Epithelial cell of esophagus (primary cell): ENCODE results near the gene TRAM2.

Experiments
- DNase-seq: peaks from one replicate; pipeline ENCODE4 v3.0.0; 2010; ENCODE audit warnings: low read depth
- H3K4me3 ChIP-seq: 2 replicates; pipeline ENCODE4 v1.5.1; 2011; ENCODE audit warnings: mild to moderate bottlenecking, low read length, control low read depth
- TF ChIP-seq, protein P1 (sequence below): IDR thresholded peaks from 2 replicates; pipeline ENCODE4 v1.5.1; 2011; ENCODE audit warnings: low read depth, mild to moderate bottlenecking, low read length, control low read depth, inconsistent platforms; ENCODE audit not compliant: insufficient read depth; ENCODE audit errors: missing control alignments

TRAM2 gene

DNA sequence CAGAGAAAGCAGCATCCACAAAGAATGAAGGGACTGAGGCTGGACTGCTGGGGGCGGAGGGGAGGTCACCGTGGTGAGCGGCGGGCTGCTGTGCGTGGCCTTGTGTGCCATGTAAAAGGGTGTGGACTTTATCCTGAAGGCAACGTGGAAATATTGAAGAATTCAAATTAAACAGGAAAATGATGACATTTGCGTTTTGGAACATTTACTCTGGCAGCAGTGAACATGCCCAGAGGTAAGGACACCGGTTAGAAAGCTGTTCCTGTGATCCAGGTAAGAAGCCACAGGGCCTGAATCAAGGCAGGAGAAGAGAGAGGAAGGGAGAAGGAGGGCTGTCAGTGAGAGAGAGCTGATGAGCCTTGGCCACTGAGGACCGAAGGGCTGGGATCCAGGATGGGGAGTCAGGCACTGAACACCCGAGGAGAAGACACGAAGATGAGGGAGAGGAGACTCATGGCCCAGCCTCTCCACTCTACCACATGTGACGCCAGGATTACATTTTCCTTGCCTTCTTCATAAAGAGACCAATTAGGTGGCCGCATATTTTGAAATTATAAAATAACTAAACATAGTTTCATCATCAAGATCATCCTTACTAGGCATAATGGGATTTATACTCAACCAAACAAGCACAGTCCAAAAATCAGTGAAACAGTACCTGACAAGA, 58.4 kb downstream of the TRAM2 start:
- TF ChIP-seq, protein P1, sequence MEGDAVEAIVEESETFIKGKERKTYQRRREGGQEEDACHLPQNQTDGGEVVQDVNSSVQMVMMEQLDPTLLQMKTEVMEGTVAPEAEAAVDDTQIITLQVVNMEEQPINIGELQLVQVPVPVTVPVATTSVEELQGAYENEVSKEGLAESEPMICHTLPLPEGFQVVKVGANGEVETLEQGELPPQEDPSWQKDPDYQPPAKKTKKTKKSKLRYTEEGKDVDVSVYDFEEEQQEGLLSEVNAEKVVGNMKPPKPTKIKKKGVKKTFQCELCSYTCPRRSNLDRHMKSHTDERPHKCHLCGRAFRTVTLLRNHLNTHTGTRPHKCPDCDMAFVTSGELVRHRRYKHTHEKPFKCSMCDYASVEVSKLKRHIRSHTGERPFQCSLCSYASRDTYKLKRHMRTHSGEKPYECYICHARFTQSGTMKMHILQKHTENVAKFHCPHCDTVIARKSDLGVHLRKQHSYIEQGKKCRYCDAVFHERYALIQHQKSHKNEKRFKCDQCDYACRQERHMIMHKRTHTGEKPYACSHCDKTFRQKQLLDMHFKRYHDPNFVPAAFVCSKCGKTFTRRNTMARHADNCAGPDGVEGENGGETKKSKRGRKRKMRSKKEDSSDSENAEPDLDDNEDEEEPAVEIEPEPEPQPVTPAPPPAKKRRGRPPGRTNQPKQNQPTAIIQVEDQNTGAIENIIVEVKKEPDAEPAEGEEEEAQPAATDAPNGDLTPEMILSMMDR, result no peak
- DNase-seq, result no peak
- H3K4me3 ChIP-seq, result no peak overlapping the region

- peak; percentile 91 for DNase-seq
- TF ChIP-seq, protein P1, result no peak
- no peak overlapping the region for H3K4me3 ChIP-seq
Observed at GRCh38 chr6:52517502-52518278, 59.2 kb downstream of the TRAM2 start.

DNA sequence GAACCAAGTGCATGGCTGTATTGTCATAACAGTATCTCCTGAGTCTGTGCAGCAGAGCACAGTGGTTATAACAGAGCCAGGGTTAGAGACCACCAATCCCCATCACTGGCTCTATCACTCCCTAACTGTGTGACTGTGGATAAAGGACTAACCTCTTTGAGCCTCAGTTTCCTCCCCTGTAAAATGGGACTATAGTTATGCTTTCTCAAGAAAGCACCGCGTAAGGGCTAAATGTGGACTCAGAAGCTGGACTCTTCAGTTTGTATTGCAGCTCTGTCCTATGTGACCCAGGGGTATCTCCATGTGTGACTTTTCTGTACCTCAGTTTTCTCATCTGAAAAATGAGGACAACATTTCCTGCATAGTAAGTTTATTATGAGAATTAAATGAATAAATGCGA, 59.9 kb downstream of the TRAM2 start:
- TF ChIP-seq, protein P1, result no peak
- DNase-seq, result no peak
- no peak overlapping the region for H3K4me3 ChIP-seq

DNA sequence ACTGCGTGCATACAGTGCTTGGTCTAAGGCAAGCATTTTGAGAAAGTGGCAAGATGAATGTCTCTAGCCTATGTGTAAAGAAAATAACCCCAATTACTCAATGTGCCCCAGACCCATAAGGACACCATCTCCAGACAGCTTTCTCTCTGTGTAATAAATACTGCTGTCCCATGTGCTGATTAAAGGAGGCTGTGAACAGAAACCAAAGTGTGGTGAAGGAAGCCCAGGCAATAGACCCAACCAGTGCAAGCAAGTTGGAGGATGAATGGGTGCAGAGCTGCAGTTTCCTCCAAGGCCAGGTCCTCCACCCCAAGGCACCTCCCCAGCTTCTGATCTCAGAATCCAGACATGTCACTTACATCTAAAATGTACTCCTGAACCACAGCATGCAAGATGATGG, 60.6 kb downstream of the TRAM2 start:
- TF ChIP-seq, protein P1, result no peak
- DNase-seq, result no peak
- H3K4me3 ChIP-seq, result no peak overlapping the region

DNA sequence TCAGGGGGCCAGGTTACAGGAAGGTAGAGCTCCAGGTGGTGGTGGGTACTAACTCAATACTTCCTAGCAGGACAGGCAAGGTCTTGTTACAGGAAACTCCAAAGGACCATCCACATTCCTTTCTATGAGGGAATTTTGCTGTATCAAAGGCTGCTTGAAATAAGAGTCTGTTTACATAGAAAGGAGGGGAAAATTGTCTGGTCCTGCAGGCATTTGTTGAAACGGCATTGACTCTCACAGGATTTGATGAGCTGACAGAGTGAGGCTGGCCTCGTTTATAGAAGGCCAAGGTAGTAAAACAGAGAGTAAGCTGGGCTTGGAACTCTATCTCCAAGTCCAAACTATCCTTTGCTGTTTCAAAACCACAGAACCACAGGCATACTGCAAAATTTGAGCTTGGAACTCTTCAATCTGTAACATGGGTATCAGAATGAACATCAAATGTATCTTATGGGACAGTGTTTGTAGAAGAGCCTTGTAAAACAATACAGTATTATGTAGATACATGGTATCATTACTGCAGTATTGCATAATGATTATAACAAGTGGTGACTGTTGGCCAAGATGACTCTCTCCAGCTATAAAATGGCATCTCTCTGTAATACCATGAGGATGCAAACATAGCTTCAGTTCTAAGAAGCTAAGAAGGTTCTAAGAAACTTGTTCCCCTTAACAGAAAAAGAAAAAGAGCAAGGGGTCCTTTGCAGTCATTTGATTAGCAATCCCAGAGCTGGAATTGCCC, 61.5 kb downstream of the TRAM2 start:
- DNase-seq, result peak; percentile 88
- TF ChIP-seq, protein P1, result no peak
- no peak overlapping the region for H3K4me3 ChIP-seq

DNA sequence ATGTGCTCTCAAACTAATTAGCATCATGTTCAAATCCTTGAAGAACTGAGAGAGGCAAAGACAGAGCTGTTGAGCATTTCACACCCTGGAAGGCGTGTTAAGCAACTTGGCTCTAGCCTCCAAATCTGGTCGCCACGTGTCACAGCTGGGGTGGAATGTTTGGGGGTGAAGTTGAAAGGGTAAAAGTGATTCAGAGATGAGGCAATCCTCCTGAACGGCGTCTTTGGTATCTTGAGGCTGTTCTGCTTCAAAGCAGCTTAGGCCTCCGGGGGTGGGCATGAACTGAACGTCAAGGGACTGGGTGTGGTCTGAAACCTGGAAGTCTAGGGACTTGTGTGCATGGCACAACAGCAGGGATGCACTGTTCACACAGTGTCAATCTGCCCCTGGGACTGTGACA, 62.3 kb downstream of the TRAM2 start:
- TF ChIP-seq, protein P1, result no peak
- no peak overlapping the region for H3K4me3 ChIP-seq
- peak; percentile 89 for DNase-seq
